ENCODE measurements around the gene C6orf132. TPM values are rescaled to one million over a fixed set of nuclear protein-coding genes. Genes with fewer than 3 reads are reported as not detected.

The C6orf132 gene
- total and polyA plus RNA-seq, 2 of the 4 experiments (the other 2 are of a cell fraction) = 0.72 to 1.7 TPM

- ChIA-PET CTCF (interaction anchor here (0.7 kb wide), 1 partner anchor 485 kb away, joined by 4 read pairs; no protein-coding TSS in a partner anchor), POLR2A (ENCODE audit: unreplicated experiment) (no interaction called here)
- no peak overlapping the region for H4K5ac ChIP-seq (ENCODE audit: low read depth, low read length)
- no peak overlapping the region for H2BK120ac ChIP-seq (ENCODE audit: low read depth, low read length)
- H3K56ac ChIP-seq (ENCODE audit: extremely low read depth, insufficient read depth, low read length) = no peak overlapping the region
- H2BK20ac ChIP-seq (ENCODE audit: low read depth, low read length) = no peak overlapping the region
- no peak overlapping the region for H3K9ac ChIP-seq (ENCODE audit: low read depth, low read length)
- DNase-seq = no peak
- no peak overlapping the region for H2AK9ac ChIP-seq (replicated peaks; ENCODE audit: low read depth, low read length, poor library complexity)
- no peak overlapping the region for H3K18ac ChIP-seq (ENCODE audit: low read depth, low read length)
- no peak overlapping the region for H3K4me3 ChIP-seq (ENCODE audit: insufficient read depth, low read depth, low read length)
- H4K20me1 ChIP-seq (ENCODE audit: insufficient read depth, low read length) = no peaks in the 10 kb centered on the region
- no peaks in the 10 kb centered on the region for H3K4me1 ChIP-seq (ENCODE audit: control insufficient read depth, insufficient read depth, low read length)
- no peaks in the 10 kb centered on the region for H3K27me3 ChIP-seq (ENCODE audit: control insufficient read depth, insufficient read depth, low read length)
- no peaks in the 10 kb centered on the region; the same call in none of the 2 replicates for H3K36me3 ChIP-seq (ENCODE audit: control insufficient read depth, insufficient read depth, low read length)
- no peak overlapping the region for H4K8ac ChIP-seq (ENCODE audit: low read depth in 2 of 2, low read length in 2 of 2)
- no peak overlapping the region for H3K4ac ChIP-seq (ENCODE audit: low read depth, low read length)
- 0 out of 2 replicates have a peak, but pooled peaks cover 7% of the 10 kb centered on the region for H3K9me1 ChIP-seq (ENCODE audit: insufficient read depth, low read length)
- in situ Hi-C loops (cut with MboI; ENCODE audit: low sequenced_read_pairs) (no loop called here), dilution Hi-C loops (cut with HindIII; ENCODE audit: low sequenced_read_pairs, unreplicated experiment) (no loop called here), intact Hi-C loops (cut with micrococcal nuclease) (no loop called here)
- no TSS peak for BruUV-seq (replicated peaks)
- WGBS, 2 experiments (ENCODE audit: extremely low coverage in 2 of 2, insufficient read length in 1 of 2) = no CpG with 5 or more reads among the region's 3 CpGs
- no peak overlapping the region for H3K14ac ChIP-seq (replicated peaks; ENCODE audit: low read depth, low read length)
- no peak overlapping the region for H3K23ac ChIP-seq (ENCODE audit: low read depth, low read length)
- ATAC-seq (ENCODE audit: low read depth) = no peak
- no peak overlapping the region for H2BK15ac ChIP-seq (ENCODE audit: low read depth, low read length)
- TF ChIP-seq POLR2A (IDR thresholded peaks at IDR 0.05; ENCODE audit: low read depth, low read length) (no peak), FOS (IDR thresholded peaks at IDR 0.05; ENCODE audit: low read depth, low read length) (no peak), MXI1 (IDR thresholded peaks at IDR 0.05; ENCODE audit: borderline replicate concordance, low read depth, low read length) (no peak), USF2 (IDR thresholded peaks at IDR 0.05; ENCODE audit: low read depth, low read length) (no peak), CTCF (conservative IDR thresholded peaks at IDR 0.05; ENCODE audit: low read depth, low read length) (no peak), RCOR1 (IDR thresholded peaks at IDR 0.05; ENCODE audit: insufficient replicate concordance, low read length) (no peak)
- no peak overlapping the region for H2AFZ ChIP-seq (replicated peaks; ENCODE audit: low read length, poor library complexity)
- no peak overlapping the region for H2AK5ac ChIP-seq (ENCODE audit: low read depth, low read length)
- no peak overlapping the region for H3K4me2 ChIP-seq (ENCODE audit: low read depth, low read length)
- no peak overlapping the region for H2BK5ac ChIP-seq (ENCODE audit: low read depth, low read length, poor library complexity, severe bottlenecking)
- no peak overlapping the region for H3K27ac ChIP-seq (ENCODE audit: insufficient read depth, low read length)
- no peaks in the 10 kb centered on the region for H3K9me3 ChIP-seq (ENCODE audit: control insufficient read depth, insufficient read depth, low read length)
- no peaks in the 10 kb centered on the region; a peak in 2 of 4 replicates for H3K79me1 ChIP-seq (ENCODE audit: low read depth in 1 of 2, low read length in 2 of 2)
- H4K91ac ChIP-seq (ENCODE audit: insufficient read depth, low read depth, low read length) = no peak overlapping the region
These were observed 31.7 kb downstream of the C6orf132 start for GRCh38 chr6:42110683-42111082.

Data from IMR-90 (cell line).